GM18858 (cell line): ENCODE results near the gene OMP.

ENCODE experiments used
- ATAC-seq: cut with Tn5 transposase; IDR thresholded peaks from one replicate; pipeline ENCODE4 v1.9.1; 2021; ENCODE audit not compliant: unreplicated experiment

OMP gene

GRCh38 chr11:77121876-77122575 lies 19.4 kb downstream of the OMP start:
- ATAC-seq, result no peak

GRCh38 chr11:77122576-77123212 lies 20.1 kb downstream of the OMP start:
- no peak for ATAC-seq

- ATAC-seq, result no peak
Measured at GRCh38 chr11:77123591-77123990, 21.0 kb downstream of the OMP start.

- no peak for ATAC-seq
Measured at GRCh38 chr11:77124041-77124440, 21.4 kb downstream of the OMP start.

- ATAC-seq, result no peak
Measured at GRCh38 chr11:77124488-77124887, 21.8 kb downstream of the OMP start.

- no peak for ATAC-seq
Measured at GRCh38 chr11:77125191-77125590, 22.6 kb downstream of the OMP start.

- ATAC-seq, result no peak
Measured at GRCh38 chr11:77125695-77126094, 23.1 kb downstream of the OMP start.

GRCh38 chr11:77126156-77126775 lies 23.6 kb downstream of the OMP start:
- no peak for ATAC-seq

- no peak for ATAC-seq
Measured at GRCh38 chr11:77126861-77127234, 24.2 kb downstream of the OMP start.

- ATAC-seq, result no peak
Measured at GRCh38 chr11:77127235-77127911, 24.7 kb downstream of the OMP start.

- ATAC-seq, result no peak
Measured at GRCh38 chr11:77127920-77128691, 25.5 kb downstream of the OMP start, which contains the start of gene MYO7A. MYO7A (plus strand) TSS chr11:77128246; CDS start chr11:77130635, 2,389 bp downstream.

GRCh38 chr11:77129069-77129841 lies 26.6 kb downstream of the OMP start:
- ATAC-seq, result no peak

- ATAC-seq, result no peak
Measured at GRCh38 chr11:77129842-77130756, 27.5 kb downstream of the OMP start.

GRCh38 chr11:77130763-77131513 lies 28.3 kb downstream of the OMP start:
- no peak for ATAC-seq

- ATAC-seq, result no peak
Measured at GRCh38 chr11:77131560-77131959, 28.9 kb downstream of the OMP start.

GRCh38 chr11:77135069-77135468 lies 32.4 kb downstream of the OMP start:
- ATAC-seq, result no peak

GRCh38 chr11:77136074-77136473 lies 33.4 kb downstream of the OMP start:
- no peak for ATAC-seq

GRCh38 chr11:77136784-77137420 lies 34.3 kb downstream of the OMP start:
- ATAC-seq, result no peak
